ENCODE measurements around the gene RPL4. TPM values are rescaled to one million over a fixed set of nuclear protein-coding genes. Genes with fewer than 3 reads are reported as not detected.

The RPL4 gene
- total and polyA plus RNA-seq, 10 of the 15 experiments (the other 5 are each of a cell fraction or from before 2014, with no cell fraction given): 2,004 to 8,888 (median 4,667) TPM

DNA sequence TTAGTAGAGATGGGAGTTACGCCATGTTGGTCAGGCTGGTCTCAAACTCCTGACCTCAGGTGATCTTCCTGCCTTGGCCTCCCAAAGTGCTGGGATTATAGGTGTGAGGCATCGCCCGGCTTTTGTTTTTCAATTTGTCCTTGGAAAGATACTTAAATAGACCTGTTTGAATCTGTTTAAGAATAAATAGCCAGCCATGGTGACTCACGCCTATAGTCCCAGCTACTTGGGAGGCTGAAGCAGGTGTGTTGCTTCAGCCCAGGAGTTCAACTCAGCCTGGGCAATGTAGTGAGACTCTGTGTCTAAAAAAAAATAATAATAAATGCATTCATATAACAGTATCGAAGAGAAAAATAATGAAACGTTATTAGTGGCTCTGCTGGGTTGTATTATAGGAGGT is 24.4 kb downstream of the RPL4 start:
- no peak overlapping the region for H3K9ac ChIP-seq (ENCODE audit: control insufficient read depth, insufficient read depth, low read length)
- no peak overlapping the region for H2AFZ ChIP-seq (ENCODE audit: control insufficient read depth, low read depth, low read length)
- in situ Hi-C loops (cut with MboI) (no loop called here), intact Hi-C loops (cut with micrococcal nuclease; ENCODE audit: unreplicated experiment) (no loop called here)
- H3K4me1 ChIP-seq (ENCODE audit: control insufficient read depth, insufficient read depth, low read length): peaks cover 10% of the 10 kb centered on the region
- no peak overlapping the region for H3K4me2 ChIP-seq (ENCODE audit: control insufficient read depth, insufficient read depth)
- peaks cover 3% of the 10 kb centered on the region for H3K79me2 ChIP-seq (ENCODE audit: control insufficient read depth, insufficient read depth, low read length)
- ATAC-seq (no peak), DNase-seq (ENCODE audit: low read depth, low spot score) (no peak), FAIRE-seq (no peak)
- no peak overlapping the region for H3K4me3 ChIP-seq
- RAD21 ChIA-PET (ENCODE audit: unreplicated experiment): no interaction called here
- 94% methylated on average over 6 of the region's 6 CpGs for WGBS (ENCODE audit: insufficient coverage, insufficient replicate concordance, low lambda C conversion rate, missing lambda C conversion rate)
- POLR2A ChIA-PET: no interaction called here
- peaks cover 19 to 21% of the 10 kb centered on the region in 2 experiments for H3K36me3 ChIP-seq (ENCODE audit: control insufficient read depth in 2 of 2, insufficient read depth in 2 of 2, low read length in 1 of 2)
- SMC1A ChIA-PET (ENCODE audit: uncharacterized antibody, unreplicated experiment): interaction anchor here (0.6 kb wide), 1 partner anchor 59 kb away, joined by 3 read pairs; no protein-coding TSS in a partner anchor
- H4K20me1 ChIP-seq (ENCODE audit: control insufficient read depth, insufficient read depth): no peaks in the 10 kb centered on the region
- no peaks in the 10 kb centered on the region for H3K27me3 ChIP-seq (replicated peaks in 1 of 2; ENCODE audit: control insufficient read depth in 2 of 2, insufficient read depth in 2 of 2, low read length in 1 of 2)
- BruUV-seq (replicated peaks): no TSS peak
- CTCF ChIA-PET: interaction anchor here (1.9 kb wide), 1 partner anchor 18 kb away, joined by 5 read pairs; the partner anchor contains the start of gene SNAPC5
- H3K9me3 ChIP-seq (replicated peaks; ENCODE audit: control insufficient read depth, insufficient read depth, low read length): no peaks in the 10 kb centered on the region
- no peak overlapping the region for H3K27ac ChIP-seq (ENCODE audit: control insufficient read depth, insufficient read depth)
- TF ChIP-seq, protein P1, sequence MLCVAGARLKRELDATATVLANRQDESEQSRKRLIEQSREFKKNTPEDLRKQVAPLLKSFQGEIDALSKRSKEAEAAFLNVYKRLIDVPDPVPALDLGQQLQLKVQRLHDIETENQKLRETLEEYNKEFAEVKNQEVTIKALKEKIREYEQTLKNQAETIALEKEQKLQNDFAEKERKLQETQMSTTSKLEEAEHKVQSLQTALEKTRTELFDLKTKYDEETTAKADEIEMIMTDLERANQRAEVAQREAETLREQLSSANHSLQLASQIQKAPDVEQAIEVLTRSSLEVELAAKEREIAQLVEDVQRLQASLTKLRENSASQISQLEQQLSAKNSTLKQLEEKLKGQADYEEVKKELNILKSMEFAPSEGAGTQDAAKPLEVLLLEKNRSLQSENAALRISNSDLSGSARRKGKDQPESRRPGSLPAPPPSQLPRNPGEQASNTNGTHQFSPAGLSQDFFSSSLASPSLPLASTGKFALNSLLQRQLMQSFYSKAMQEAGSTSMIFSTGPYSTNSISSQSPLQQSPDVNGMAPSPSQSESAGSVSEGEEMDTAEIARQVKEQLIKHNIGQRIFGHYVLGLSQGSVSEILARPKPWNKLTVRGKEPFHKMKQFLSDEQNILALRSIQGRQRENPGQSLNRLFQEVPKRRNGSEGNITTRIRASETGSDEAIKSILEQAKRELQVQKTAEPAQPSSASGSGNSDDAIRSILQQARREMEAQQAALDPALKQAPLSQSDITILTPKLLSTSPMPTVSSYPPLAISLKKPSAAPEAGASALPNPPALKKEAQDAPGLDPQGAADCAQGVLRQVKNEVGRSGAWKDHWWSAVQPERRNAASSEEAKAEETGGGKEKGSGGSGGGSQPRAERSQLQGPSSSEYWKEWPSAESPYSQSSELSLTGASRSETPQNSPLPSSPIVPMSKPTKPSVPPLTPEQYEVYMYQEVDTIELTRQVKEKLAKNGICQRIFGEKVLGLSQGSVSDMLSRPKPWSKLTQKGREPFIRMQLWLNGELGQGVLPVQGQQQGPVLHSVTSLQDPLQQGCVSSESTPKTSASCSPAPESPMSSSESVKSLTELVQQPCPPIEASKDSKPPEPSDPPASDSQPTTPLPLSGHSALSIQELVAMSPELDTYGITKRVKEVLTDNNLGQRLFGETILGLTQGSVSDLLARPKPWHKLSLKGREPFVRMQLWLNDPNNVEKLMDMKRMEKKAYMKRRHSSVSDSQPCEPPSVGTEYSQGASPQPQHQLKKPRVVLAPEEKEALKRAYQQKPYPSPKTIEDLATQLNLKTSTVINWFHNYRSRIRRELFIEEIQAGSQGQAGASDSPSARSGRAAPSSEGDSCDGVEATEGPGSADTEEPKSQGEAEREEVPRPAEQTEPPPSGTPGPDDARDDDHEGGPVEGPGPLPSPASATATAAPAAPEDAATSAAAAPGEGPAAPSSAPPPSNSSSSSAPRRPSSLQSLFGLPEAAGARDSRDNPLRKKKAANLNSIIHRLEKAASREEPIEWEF (IDR thresholded peaks at IDR 0.05; ENCODE audit: insufficient replicate concordance, low read depth, low read length): no peak
- TF ChIP-seq ZBTB40 (IDR thresholded peaks at IDR 0.05; ENCODE audit: borderline replicate concordance) (no peak), SPI1 (IDR thresholded peaks at IDR 0.05; ENCODE audit: borderline replicate concordance, insufficient read depth, low read depth, low read length) (no peak), KDM1A (IDR thresholded peaks at IDR 0.05; ENCODE audit: borderline replicate concordance) (no peak), NKRF (conservative IDR thresholded peaks at IDR 0.05) (no peak), CEBPB (IDR thresholded peaks at IDR 0.05; ENCODE audit: borderline replicate concordance in 1 of 2, low read depth in 2 of 2, low read length in 2 of 2) (no peak), NRF1 (conservative IDR thresholded peaks at IDR 0.05; ENCODE audit: low read depth, low read length) (no peak), CBX3 (IDR thresholded peaks at IDR 0.05; ENCODE audit: borderline replicate concordance, low read depth) (no peak)

Measured in GM12878 (cell line).